ENCODE measurements around the gene SLC66A1.
A peak's percentile ranks its signal among the peaks of the same experiment; 100 is the strongest.

The SLC66A1 gene

GRCh38 chr1:19325368-19325957 is 13.3 kb downstream of the SLC66A1 start:
- no peak for DNase-seq (ENCODE audit: low read depth in 3 of 3)

GRCh38 chr1:19325958-19326747 is 14.0 kb downstream of the SLC66A1 start:
- DNase-seq (ENCODE audit: low read depth in 3 of 3) = no peak

DNA sequence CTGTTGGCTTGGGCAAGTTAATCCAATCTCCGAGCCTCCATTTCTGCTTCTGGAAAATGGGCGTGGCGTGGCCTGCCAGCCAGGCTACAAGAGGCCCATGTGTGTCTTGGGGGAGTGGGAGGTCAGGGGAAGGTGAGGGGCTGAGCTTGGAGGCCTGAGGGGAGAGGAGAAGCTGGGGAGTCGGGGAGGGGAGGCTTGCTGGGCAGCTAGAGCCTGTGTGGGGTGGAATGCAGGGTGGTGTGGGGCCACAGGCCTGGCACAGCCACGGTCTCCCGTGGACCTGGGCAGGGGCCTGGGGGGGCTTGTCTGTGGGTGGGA is 14.6 kb downstream of the SLC66A1 start:
- no peak for DNase-seq (ENCODE audit: low read depth in 3 of 3)

DNA sequence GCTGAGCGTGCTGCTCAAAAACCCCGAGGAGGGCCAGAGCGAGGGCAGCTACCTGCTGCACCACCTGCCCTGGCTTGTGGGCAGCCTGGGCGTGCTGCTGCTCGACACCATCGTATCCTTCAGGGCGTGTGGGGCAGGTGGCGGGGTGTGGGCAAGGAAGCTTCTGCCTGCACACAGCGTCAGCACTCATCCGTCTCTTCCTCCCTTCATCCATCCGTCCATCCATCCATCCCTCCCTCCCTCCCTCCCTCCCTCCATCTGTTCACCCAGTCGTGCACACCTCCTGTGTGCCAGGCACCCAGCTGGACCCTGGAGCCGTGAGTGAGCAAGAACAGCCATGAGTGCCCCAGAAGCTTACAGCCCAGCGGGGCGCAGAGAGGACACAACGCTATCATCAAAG is 15.2 kb downstream of the SLC66A1 start:
- DNase-seq (ENCODE audit: low read depth in 3 of 3) = no peak

DNA sequence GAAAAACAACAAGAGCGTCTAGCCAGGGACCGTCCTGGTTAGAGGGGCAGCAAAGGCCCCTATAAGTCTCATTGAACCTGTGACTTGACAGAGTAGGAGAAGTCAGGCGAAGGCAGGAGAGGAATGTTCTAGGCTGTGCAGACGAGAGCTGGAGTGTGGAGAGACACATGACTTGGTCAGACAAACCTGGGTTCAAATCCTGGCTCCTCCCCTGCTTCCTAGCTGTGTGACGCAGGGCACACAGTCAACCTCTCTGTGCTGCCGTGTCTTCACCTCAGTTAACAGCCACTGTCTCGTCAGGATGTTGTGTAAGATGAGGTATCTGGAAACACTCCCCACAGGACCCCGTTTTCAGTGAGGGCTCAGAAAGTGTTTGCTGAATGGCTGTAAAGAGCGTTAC is 15.6 kb downstream of the SLC66A1 start:
- DNase-seq (ENCODE audit: low read depth in 3 of 3) = no peak

GRCh38 chr1:19328486-19328885 is 16.4 kb downstream of the SLC66A1 start:
- DNase-seq (ENCODE audit: low read depth in 3 of 3) = no peak

DNA sequence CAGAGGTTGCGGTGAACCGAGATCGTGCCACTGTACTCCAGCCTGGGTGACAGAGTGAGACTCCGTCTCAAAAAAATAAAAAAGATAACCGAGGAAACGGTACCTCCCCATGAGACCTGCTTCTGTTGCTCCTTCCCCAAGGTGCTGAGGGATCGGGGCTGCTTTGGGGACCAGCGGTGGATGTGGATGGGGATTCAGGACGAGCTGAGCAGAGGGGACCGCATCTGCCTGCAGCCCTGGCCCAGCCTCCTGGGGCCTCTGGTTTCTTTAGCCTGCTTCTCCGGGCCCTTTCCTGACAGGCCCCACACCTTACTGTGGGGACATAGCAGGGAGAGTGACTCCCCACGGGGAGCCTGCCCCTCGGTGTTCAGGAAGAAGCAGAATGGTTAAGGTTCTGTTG is 17.1 kb downstream of the SLC66A1 start:
- no peak for DNase-seq (ENCODE audit: low read depth in 3 of 3)

DNA sequence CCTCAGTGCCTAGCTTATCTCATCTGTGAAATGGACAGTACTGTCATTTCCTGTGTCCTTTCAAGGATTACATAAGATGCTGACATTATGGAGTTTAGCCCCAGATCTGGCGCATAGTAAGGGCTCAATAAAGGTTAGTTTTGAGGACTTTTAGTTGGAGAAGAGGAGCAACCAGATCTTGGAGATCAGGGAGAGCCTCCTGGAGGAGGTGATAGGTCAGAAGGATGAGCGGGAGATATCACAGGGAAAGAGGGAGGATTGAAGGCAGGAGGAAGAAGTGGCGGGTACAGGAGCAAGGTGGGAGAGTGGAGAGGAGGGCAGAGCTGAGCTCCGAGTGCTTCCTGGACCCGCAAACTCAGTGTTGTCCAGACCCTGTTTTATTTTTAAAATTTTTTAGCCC is 17.5 kb downstream of the SLC66A1 start:
- no peak for DNase-seq (ENCODE audit: low read depth in 3 of 3)

- DNase-seq (ENCODE audit: low read depth in 3 of 3) = no peak
Measured at GRCh38 chr1:19330449-19331135, 18.5 kb downstream of the SLC66A1 start.

GRCh38 chr1:19331262-19331878 is 19.2 kb downstream of the SLC66A1 start:
- no peak for DNase-seq (ENCODE audit: low read depth in 3 of 3)

- no peak for DNase-seq (ENCODE audit: low read depth in 3 of 3)
Measured at GRCh38 chr1:19332832-19333231, 20.7 kb downstream of the SLC66A1 start.

DNA sequence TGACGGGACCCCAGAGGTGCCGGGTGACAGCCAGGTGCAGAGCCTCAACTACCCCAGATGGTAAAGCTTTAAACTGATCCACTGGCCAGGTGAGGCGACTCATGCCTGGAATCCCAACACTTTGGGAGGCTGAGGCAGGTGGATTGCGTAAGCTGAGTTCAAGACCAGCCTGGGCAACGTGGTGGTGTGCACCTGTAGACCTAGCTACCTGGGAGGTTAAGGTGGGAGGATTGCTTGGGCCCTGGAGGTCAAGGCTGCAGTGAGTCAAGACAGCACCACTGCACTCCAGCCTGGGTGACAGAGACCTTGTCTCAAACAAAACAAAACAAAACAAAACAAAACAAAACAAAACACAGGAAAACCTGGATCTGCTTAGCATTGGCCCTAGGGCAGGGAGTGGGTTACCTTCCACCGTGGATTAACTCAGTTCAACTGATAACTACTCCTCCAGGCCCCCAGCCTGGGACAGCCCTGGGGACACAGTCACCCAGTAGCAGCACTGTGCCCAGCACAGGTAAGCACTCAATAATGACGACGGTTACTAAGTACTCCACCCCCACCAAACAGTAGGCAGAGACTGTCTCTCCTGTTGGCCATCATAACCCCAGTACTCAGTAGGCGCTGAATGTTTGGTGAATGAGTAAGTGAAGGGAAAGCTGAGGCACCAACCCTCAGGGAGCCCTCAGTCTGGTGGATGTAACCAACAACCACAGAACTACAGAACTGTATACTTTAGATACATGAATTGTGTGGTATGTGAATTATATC is 21.6 kb downstream of the SLC66A1 start:
- DNase-seq (ENCODE audit: low read depth in 3 of 3) = no peak

- DNase-seq (ENCODE audit: low read depth in 3 of 3) = no peak
Measured at GRCh38 chr1:19336543-19336942, 24.4 kb downstream of the SLC66A1 start.

- DNase-seq (ENCODE audit: low read depth in 3 of 3) = no peak
Measured at GRCh38 chr1:19337289-19337688, 25.2 kb downstream of the SLC66A1 start.

GRCh38 chr1:19338323-19338762 is 26.2 kb downstream of the SLC66A1 start:
- DNase-seq (ENCODE audit: low read depth in 3 of 3) = no peak

DNA sequence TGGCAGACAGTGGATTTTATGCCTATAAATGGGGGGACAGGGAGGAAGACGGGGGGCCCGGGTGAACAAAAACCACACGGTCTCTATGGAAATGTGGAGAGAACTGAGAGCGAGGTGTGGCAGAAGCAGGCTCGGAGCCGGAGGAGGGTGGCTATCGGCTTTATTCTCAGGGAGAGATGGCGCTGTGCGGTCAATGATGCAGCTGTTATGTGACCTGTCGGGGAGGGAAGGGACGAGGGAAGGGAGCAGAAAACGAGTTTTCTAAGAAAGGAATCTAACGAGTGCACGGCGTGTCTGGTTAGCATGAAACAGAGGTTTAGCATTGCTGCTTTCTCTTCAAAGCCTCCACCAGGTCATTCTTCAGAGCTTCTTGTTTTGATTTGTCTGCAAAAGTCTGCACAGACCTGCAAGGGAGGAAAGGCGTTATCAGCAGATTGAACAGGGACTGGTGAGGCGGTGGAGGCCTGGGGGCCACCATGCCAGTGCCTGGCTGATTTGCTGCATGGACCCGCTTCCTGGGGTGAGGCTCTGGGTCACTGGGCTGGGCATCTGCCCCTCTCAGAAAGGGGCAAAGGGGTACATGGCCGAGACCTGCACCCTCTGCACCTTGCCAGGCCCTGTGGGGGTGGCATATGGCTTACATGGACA is 27.2 kb downstream of the SLC66A1 start:
- DNase-seq (ENCODE audit: low read depth in 3 of 3) = no peak

GRCh38 chr1:19340387-19340937 is 28.3 kb downstream of the SLC66A1 start:
- DNase-seq (ENCODE audit: low read depth in 3 of 3) = no peak

GRCh38 chr1:19341201-19342061 is 29.3 kb downstream of the SLC66A1 start:
- DNase-seq (ENCODE audit: low read depth in 3 of 3) = peak; percentile 59 to 68 (median 59)

GRCh38 chr1:19342062-19342750 is 30.1 kb downstream of the SLC66A1 start:
- DNase-seq (ENCODE audit: low read depth in 3 of 3) = no peak
